ENCODE measurements around the gene IZUMO2.
A peak's percentile ranks its signal among the peaks of the same experiment; 100 is the strongest.

IZUMO2 gene

DNA sequence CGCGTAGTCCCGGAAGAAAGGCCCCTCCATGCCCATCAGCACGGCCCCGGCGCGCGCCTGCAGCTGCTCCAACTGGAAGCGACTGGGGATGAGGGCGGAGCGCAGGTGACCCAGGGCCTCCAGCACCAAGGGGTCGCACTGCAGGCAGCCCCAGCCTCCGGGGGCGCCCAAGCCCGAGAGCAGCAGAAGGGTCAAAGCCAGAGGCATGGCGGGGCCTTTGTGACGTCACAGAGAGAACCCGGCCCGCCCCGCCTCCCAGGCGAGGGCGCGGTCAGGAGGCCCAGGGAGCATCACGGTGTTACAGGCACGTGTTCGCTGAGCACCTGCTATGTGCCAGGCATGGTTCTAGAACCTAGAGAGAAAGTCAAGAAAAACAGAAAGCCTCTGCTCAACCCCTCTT lies at the start of gene IZUMO2:
TSS of gene IZUMO2 (minus strand) at position 294 of the 400 bp plus-strand sequence. CDS start at position 207, 87 bp downstream.
- no peak for DNase-seq (ENCODE audit: low read depth)

DNA sequence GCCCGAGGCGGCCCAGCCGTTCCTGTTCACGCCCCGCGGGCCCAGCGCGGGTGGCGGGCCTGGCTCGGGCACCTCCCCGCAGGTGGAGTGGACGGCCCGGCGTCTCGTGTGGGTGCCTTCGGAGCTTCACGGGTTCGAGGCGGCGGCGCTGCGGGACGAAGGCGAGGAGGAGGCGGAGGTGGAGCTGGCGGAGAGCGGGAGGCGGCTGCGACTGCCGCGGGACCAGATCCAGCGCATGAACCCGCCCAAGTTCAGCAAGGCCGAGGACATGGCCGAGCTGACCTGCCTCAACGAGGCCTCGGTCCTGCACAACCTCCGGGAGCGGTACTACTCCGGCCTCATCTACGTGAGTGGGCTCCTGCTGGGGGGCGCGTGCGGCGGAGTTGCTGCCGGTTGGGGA lies 47.3 kb upstream of the IZUMO2 start:
- no peak for DNase-seq (ENCODE audit: low read depth)

DNA sequence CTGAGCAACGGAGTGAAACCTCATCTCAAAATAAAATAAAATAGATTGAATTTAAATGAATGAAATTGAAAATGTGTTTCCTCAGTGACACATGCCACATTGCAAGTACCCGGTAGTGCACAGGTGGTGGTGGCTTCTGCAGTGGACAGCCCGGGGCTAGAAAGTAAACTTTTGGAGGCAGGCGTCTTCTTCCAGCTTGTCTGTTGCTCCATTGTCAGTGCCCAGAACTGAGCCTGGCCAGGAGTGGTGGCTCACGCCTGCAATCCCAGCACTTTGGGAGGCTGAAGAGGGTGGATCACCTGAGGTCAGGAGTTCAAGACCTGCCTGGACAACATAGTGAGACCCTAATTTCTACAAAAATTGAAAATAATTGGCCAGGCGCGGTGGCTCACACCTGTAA lies 46.0 kb upstream of the IZUMO2 start:
- DNase-seq (ENCODE audit: low read depth) = no peak

- no peak for DNase-seq (ENCODE audit: low read depth)
Measured at GRCh38 chr19:50207730-50208129, 44.6 kb upstream of the IZUMO2 start.

DNA sequence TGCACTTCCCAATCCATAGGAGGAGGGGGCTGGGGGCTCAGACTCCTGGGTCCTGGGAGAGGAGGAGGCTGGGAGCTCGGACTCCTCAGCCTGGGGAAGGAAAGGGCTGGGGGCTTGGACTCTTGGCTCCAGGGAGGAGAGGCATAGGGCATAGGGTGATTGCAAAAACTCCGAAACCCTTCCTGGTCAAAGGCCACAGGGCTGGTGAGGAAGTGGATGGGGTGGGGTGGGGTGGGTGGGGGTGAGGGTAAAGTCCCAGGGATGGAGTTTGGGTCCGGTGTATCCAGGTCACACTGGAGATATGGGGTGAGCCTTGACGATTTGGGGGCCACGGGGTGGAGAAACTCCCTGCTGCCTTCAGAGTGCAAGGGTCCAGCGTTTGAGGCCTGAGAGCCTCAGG lies 43.1 kb upstream of the IZUMO2 start:
- DNase-seq (ENCODE audit: low read depth) = no peak

GRCh38 chr19:50205681-50206138 lies 42.6 kb upstream of the IZUMO2 start:
- no peak for DNase-seq (ENCODE audit: low read depth)

DNA sequence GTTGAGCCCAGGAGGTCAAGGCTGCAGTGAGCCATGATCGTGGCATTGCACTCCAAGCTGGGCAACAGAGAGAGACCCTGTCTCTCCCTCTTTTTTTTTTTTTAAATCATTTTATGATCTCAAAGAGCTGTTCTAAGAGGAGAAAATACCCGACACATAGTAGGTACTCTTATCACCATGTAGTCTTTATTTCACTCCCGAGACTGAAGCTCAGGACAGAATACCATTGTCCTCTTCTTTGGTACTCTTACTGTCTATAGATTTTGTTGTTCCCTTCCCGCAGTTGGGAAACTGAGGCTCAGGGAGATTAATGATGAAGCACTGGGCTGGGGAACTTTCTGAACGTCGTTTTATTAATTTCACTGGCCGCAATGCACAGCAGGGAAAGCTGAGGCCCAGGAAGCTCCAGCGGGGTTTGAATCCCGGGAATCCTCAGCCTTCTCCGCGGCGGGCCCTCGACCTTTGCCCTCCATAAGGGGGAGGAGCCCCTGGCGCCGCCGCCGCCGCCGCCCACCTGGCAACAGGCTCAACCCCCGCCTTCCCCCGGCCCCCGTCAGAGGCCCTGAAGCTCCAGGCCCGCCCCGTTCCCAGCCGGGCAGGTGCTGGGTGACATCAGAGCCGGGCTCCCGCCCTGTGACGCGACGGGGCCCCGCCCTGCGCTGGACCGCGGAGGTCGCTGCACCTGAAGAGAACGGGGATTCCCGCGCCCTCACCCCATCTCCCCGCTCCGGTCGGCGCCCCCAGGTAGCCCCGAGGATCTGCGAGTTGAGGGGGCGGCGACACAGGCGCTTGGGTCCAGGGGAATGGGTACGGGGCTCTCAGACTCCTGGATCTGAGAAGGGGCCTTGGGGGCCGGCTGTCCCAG lies 42.0 kb upstream of the IZUMO2 start:
- DNase-seq (ENCODE audit: low read depth) = no peak

DNA sequence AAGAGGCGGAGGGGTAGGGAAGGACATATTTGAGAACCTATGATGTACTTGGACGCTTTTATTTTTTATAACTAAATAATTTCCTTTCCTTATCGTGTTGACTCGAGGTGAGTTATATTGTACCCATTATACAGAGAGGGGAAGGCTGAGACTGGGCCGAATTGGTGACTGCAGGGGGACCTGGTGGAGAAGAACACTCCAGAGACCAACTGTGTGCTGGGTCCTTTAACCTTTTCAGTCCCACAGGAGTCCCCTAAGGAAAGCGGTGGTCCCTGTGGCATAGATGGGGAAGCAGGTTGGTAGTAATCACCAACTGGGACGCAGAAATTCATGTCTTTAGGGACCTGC lies 41.0 kb upstream of the IZUMO2 start:
- no peak for DNase-seq (ENCODE audit: low read depth)

DNA sequence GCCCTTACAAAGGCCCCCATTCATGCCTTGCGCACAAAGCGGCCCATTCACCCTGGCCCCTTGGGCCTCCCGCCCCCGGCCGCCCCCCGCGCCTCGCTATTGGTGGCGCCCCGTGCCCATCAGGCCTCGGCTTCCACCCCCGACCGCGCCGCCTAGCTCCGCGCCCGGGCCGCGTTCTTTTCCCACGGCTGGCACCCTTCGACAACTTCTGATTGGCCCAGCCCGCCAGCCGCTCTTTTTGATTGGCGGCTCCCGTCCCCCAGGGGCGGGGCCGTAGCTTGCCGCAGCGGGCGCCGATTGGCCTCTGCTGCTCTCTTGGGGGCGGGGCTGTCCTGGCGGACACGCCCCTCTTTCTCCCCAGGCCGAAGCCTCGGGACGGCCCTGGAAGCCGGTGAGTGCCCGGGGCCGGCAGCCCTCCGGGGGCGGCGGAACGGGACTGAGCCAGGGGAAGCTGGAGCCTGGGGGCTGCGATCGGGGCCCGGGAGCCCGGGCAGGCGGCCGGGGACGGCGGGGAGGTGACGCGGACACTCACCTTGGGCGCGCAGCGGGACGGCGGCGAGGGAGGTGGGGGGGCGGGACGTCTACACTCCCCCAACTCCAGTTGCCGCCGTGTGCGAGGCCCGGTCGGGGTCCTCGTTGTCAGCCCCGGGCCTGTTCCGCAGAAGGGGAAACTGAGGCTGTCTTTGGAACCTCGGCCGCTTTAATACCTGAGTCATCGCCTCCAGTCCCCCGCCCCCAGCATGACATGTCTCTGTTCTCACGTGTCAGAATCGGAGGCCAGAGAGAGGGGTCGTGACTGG lies 40.4 kb upstream of the IZUMO2 start, which contains the start of gene MYH14:
TSS of gene MYH14 (plus strand) at position 342 of the 800 bp plus-strand sequence. CDS start 6,744 bp downstream, outside the sequence.
- DNase-seq (ENCODE audit: low read depth) = no peak

DNA sequence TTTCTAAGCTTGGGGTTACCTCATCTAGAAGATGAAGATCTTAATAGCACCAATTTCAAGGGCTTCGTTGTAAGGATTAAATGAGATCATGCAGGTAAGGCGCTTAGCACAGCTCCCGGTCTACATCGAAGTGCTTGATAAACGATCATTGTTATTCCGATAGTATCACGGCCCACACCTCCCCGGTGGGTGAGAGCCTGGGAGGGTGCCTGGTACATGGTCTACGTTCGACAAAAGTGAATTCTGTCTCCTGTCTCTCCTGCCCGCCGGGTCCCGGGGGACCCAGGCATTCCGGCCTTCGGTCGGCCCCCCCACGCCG lies 39.8 kb upstream of the IZUMO2 start:
- no peak for DNase-seq (ENCODE audit: low read depth)

- DNase-seq (ENCODE audit: low read depth) = no peak
Measured at GRCh38 chr19:50202386-50202785, 39.3 kb upstream of the IZUMO2 start.

DNA sequence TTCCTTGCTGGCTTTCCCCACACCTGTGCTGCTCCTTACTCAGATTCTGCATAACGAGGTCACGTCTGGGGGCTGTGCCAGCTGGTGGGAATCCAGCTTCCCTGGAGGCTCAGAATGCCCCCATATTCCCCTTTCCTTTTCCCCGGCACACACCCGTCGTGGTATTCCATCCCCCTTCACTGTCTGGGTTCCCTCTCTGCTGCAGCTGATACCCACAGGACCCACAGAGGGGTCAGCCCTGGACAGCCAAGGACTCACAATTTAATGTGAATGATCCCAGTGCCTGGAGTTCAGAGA lies 36.1 kb upstream of the IZUMO2 start:
- DNase-seq (ENCODE audit: low read depth) = no peak

DNA sequence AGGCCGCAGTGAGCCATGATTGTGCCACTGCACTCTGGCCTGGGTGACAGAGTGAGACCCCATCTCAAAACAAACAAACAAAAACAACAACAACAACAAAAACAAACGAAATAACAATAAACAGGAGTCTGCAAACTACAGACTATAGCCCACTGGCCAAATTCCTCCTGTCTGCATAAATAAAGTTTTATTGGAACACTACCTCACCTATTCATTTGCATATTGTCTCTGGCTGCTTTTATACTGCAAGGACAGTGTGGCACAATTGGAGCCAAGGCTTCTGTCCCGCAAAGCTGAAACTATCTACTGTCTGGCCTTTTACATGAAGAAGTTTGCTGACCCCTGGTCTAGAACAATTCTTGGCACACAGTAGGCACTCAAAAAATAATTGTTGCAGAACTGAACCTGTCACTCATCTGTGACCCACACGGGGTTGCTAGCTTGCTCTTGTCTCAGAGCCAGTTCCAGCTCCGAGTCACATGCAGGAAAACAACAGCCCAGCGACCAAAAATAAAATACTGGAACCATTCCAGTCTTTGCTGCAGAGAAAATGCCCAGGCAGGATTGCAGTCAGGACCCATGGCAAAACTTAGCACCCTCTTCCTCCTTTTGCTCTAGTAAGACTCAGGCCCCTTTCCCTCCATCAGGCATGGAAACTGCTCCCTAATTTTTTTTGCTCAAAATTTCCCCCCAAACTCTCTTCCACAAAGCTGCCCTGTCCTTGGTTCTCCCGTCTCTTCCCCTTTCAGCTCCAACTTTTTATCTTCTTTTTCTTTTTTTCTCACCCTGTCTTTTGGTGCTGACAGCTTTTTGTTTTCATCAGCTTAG lies 35.6 kb upstream of the IZUMO2 start:
- no peak for DNase-seq (ENCODE audit: low read depth)

DNA sequence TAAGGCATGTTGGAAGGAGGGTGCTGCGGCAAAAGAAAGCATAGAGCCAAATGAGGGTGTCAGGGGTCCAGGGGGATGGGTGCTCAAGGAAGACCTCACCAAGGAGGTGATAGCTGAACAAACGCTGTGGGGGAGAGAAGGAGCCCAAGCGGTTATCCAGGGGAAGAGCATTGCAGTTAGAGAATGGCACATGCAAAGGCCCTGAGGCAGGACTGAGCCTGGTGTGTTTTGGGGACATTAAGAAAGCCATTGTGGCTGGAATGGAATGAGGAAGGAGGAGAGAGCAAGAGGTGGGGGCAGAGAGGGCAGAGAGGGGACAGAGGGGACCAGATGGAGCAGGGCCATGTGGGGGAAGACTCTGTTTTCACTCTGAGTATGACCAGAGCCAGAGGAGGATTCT lies 34.3 kb upstream of the IZUMO2 start:
- DNase-seq (ENCODE audit: low read depth) = no peak

DNA sequence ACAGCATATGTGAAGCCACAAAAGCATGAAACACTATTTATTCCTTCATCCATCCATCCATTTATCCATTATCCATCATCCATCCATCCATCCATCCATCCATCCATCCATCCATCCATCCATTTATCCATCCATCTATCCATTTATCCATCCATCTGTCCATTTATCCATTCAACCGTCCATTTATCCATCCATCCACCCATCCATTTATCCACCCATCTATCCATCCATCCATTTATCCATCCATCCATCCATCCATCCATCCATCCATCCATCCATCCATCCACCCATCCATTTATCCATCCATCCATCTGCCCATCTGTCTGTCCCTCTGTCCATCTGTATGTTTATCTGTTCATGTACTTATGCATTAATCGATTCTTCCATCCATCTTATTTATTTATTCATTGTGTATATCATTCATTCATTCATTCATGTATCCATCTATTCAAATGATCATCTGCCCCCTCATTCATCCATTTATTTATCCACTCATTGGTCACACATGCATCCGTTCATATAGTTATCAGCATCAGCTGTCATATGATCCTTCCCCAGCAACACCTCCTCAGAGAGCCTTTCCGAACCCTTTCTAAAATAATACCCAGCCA lies 33.3 kb upstream of the IZUMO2 start:
- no peak for DNase-seq (ENCODE audit: low read depth)

- DNase-seq (ENCODE audit: low read depth) = no peak
Measured at GRCh38 chr19:50195224-50195623, 32.1 kb upstream of the IZUMO2 start.

- DNase-seq (ENCODE audit: low read depth) = no peak
Measured at GRCh38 chr19:50192463-50193211, 29.6 kb upstream of the IZUMO2 start.

GRCh38 chr19:50191216-50191615 lies 28.1 kb upstream of the IZUMO2 start:
- no peak for DNase-seq (ENCODE audit: low read depth)

- peak; percentile 58 for DNase-seq (ENCODE audit: low read depth)
Measured at GRCh38 chr19:50190439-50190891, 27.4 kb upstream of the IZUMO2 start.

DNA sequence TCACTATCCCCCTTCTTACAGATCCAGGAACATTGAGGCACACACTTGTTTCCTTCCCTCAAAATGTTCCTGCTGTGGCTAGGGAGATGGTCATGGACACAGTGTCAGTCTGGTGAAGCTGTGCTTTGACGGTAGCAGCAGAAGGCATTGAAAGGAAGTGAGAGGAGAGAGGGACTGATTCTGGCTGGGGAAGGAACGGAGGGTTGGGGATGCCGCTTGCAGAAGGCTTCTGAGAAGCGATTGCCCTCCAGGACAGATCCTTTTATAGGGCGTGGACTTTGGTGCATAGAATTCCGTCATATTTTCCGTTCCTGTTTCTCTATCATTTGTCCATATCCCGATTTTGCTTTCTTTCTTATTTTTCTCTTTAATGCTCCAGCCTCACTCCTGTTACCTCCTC lies 26.2 kb upstream of the IZUMO2 start:
- no peak for DNase-seq (ENCODE audit: low read depth)

DNA sequence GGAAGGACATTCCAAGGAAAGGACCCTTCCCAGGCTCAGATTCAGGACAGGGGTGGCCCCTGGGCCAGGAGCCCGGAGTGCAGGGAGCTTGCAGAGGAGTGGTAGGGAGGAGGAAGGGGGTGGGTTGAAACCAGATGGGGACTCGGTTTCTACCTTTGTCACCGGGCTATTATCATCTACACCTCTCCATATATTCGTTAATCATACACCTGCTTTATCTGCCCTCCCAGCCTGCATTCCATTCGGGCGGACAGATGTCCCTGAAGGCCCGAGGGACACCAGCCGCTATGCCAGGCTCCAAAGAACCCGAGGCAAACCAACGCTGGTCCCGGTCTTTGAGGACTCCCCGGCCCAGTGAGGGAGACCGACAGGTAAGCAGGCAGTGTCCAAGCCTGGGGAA lies 24.9 kb upstream of the IZUMO2 start:
- DNase-seq (ENCODE audit: low read depth) = no peak
